ENCODE results near the gene HSPA12B.

The HSPA12B gene

DNA sequence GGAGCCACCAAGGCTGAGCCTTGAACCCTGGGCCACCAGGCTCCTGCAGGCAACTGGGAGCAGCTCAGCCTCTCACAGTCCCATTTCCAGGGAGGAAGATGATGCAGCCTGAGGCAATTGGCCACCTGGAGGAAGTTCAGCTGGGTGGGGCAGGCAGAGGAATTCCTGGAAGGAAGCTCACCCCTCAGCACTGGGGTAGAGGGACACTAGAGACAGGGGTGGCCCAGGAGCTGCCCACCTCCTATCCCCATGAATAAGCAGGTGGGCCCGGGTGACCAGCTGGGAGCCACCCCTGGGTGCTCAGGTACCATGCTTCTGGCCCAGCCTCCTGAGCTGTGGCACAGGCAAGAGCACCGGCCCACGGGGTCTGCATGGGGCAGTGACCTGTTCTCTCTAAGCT, 3.6 kb upstream of the HSPA12B start:
- DNase-seq = no peak

DNA sequence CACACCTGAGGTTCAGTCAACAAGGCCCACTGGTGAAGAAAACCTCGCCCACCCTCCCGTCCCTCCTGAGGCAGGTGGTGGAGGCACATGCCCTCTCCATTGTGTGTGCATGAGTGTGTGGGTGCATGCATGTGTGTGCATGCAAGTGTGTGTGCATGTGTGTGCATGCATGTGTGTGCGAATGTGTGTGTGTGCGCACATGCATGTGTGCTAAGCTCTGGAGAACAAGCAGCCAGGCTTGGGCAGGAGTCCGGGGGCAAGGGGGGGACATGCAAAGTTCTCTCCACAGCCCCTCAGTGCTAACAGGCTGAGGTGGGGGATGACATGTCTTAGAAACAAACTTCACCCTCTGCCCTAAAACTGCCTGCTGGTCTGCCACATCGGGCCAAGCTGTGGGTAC, 3.1 kb upstream of the HSPA12B start:
- DNase-seq = no peak

DNA sequence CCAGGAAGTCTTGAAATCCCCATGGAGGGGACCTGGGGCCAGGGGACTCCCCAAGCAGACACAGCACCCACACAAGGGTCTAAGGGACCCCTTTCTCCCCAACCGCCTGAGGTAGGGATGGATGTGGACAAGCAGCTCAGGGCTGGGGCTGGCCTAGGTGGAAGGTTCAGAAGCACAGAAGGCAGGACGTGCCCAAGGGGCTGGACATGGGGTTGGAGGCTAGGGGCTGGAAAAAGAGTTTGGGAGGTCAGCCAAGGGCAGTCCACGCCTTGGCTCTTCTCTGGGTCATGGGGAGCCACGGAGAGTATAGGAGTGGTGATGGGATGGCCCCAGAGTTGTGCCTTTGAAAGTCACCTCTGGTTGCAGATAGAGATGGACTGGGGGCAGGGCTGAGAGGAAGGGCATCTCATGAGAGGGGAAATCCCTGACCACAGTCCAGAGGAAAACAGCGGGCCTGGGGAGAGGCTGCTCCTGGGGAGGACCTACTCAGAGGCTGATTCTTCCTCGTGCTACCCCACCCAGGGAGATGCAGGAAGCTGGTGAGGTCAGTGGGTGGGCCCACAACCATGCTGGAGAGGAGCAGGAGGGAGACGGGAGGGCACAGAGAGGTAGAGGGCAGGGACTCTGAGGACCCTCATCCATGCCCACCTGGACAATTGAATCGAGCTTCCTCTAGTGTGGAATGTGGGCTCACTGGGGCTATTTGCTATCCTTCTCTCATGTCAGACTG, 2.5 kb upstream of the HSPA12B start:
- no peak for DNase-seq

DNA sequence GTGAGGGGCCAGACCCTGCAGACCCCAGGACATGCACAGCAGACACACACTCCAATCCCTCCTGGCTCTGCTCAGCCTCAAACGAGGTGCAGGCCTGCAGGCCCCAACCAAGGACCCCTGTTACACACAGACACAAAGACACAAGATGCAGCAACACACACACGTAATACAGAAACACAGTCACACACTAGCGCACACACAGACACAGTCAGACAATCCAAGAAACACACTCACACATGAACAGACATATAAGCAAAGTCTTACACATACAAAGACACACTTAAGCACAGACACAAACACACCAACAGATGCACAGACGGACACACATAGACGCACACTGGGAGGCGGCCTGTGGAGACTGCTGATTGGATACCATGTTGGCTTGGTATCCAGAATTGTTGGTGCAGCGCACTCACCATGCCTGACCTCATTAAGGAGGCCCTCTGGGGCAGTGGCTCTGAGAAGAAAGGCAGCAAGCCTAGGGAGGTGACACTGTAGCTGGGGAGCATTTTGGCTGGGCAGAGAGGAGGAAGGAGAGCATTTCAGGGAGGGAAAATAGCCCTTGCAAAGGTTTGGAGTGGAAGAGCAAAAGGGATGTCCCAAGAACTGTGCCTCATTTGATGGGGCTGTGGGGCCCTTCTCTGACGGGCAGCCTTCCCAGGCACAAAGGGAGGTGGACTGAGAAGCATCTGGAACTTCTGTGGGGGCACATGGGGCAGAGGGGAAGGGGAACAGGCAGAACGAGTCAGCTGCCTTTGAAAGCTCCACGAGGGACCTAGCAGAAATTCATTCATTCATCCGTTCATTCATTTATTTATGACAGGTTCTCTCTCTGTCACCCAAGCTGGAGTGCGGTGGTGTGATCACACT, 1.4 kb upstream of the HSPA12B start:
- DNase-seq = no peak

DNA sequence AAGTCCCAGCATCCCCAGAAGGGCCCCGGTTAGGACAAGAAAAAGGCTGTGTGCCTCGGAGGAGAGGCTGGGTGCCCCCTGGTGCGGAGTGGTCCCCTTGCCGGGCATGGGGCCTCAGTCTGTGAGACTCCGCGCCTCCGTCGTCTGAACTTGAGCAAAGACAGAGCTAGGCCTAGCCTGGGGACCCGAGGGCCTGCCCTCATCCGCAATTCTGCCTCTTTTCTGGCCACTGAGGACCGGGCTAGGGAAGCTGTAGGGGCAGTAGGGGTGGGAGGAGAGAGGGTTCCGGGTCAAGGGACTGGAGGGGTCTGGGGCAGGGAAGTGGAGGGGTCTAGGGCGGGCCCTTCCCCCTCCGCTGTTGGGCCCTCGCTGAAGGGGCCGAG, 550 bp upstream of the HSPA12B start:
- no peak for DNase-seq

DNA sequence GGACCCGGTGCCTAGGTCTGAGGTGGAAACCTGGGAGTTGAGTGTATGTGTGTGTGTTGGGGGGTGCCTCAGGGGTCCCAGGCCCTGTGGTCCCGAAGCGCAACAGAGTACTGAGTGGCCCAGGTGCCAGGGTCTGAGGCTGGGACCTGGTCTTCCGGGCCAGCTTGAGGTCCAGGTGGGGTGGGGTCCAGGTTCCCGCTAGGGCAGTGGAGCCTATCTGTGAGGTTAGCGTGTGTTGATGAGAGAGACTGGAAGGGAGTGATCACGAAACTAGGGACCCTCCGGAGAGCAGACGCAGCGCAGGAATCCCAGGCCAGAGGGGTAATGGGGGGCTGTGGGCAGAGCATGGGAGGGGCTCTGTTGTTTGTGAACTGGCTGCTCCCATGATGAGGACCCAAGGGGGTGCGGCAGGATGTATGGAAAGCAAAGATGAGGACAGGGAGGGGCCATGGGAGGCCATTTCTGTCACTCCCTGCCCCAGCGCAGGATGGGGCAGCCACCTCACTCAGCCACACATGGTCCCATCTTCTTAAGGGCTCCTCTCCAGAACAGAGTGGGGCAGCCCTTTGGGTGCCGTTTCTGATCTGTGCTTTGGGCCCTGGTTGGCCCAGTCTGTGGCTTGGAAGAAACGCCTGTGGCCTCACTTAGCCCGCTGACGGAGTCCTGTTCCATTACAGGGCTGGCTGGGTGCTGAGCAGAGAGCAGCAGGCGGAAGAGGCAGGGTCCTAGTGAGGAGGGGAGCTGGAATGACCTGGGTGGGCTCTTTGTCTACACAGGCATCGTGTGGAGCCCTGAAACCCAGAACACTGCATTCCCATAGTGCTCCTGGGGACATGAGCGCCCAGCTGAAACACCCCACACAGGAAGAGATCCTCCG, 872 bp downstream of the HSPA12B start:
- DNase-seq = no peak

DNA sequence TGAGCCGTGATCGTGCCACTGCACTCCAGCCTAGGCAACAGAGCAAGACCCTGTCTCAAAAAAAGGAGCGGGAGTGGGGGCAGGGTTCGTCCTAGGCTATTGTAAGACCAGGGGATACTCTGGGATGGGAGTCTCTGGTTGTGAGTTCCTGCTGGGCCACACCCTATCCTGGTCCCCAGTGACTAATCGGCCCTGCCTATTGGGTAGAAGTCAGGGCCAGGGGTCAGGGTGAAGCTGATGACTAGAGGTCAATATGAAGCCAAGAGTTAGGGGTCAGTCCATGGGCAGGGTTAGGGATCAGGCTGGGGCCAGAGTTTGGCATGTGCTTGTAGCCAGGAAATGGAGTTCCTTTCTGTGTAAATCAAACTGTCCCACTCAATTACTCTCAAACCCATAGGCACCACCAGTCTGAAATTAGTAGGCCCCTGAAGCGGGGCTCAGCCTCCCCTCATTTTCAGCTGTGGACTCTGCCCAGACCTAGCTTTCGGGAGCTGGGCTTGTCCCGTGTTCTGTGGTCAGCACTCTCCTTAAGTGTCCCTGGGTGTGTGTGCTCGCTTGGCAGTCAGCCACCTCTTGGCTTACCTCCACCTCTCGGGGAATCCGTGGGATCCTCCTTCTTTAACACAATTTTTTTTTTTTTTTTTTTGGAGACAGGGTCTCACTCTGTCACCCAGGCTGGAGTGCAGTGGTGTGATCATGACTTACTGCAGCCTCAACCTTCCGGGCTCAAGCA, 1.8 kb downstream of the HSPA12B start:
- DNase-seq = no peak

DNA sequence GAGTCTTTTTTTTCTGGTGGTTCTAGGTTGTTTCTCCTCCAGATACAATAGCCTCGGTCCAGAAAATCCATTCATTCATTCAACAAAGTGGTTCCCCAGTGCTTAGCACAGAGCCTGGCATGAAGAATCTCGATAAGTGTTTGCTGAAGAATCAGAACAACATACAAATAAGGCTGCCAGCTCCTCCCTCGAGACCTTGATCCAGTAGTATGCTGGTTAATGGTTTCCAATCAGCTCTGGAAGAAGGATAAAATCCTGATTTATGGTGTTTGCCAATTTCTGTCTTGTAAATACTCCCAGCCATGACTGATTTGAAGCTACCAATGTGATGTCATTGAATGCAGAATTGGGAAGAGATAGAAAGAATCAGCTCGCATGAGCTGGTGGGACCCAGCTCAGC, 3.3 kb downstream of the HSPA12B start:
- DNase-seq = no peak

DNA sequence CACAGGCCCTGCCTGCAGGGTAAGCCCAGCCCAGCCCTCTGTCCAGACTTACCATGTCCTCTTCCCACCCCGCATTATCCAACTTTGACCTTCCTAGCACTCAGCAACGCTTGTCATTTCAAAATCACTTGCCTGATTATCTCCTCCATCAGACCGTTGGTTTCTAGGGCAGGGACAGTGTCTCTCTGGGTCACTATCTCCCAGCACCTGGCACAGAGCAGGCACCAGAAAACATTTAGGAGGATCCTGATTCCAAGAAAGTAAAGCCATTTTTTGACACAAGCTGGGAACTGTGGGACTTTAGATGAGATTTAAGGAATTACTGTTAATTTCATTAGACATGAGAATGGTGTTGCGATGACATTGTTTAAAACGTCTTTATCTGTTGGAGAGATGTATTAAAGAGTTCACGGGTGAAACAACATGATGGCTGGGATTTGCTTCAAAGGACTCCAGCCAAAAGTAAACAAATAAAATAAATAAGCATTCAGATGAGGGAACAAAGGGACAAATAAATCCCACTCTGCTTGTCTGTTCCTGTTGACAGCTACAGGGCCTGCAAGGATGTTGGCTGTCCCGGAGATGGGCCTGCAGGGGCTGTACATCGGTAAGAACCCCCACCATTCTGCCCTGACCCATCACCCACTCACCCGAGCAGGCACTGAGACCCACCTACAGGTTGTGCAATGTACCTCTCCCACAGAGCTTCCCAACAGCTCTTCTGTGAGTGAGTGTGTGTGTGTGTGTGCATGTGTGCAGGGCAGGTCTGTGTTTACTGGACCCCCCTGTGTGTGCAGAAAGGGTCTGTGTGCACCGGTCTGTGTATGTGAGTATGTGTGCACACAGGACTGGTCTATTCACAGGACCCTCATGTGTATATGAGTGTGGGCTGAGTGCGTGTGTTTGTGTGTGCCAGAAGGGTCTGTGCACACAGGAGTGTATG, 5.9 kb downstream of the HSPA12B start:
- DNase-seq = no peak

DNA sequence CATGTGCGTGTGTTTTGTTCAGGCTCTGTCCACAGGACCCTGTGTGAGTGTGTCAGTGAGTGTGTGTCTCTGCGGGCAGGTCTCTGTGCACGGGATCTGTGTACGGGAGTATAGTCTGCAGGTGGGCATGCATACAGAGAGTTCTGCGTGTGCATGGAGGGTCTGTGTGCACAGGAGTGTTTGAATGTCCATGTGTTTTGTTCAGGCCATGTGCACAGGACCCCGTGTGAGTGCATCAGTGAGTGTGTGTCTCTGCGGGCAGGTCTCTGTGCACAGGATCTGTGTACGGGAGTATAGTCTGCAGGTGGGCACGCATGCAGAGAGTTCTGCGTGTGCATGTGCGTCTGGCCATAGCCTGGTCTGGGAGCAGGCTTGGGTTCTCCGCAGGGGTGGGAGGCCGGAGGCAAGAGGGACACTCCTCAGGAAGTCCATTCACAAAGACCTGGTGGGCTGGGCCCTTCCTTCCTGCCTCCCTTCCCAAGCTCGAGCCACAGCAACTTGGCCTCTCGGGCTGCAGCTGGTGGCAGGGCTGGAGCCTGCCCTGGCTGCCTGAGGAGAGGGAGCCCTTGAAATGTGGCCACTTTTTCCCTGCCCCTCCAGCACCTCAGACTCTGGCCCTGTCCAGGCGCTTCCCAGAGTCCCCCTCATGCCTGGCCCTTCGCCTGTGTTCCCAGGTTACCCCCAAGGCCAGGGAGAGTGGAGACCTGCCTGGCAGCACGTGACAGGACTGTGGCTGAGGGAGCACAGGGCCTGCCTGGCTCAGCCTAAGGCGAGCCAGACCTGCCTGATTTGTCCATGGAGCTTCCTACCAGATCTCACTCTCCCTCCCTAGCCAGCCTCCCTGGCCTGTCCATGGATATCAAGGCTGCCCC, 6.8 kb downstream of the HSPA12B start:
- DNase-seq = no peak

DNA sequence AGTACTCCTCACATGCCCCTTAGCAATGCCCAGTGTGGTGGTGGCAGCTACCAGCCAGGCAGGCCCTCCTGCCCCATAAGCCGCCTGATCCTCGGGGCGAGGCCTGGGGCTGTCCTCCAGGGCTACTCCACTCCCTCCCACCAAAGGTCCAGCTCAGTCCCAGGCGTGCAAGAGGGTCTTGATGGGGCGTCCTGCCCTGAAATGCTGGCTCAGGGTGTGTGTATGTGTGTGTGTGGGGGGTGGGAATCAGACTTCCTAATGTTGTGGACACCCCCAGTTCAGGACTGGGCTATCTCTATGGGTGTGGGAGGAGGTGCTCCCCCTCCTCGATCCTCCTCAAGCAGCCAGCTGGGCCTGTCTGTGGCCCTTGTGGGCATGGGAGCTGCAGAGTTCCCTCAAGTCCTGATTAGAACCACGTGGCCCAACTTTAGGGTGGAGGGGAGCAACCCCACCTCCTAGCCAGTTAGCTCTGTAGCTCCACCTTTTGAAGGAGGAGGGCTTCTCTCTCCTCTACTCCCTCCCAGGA, 7.5 kb downstream of the HSPA12B start:
- DNase-seq = no peak

DNA sequence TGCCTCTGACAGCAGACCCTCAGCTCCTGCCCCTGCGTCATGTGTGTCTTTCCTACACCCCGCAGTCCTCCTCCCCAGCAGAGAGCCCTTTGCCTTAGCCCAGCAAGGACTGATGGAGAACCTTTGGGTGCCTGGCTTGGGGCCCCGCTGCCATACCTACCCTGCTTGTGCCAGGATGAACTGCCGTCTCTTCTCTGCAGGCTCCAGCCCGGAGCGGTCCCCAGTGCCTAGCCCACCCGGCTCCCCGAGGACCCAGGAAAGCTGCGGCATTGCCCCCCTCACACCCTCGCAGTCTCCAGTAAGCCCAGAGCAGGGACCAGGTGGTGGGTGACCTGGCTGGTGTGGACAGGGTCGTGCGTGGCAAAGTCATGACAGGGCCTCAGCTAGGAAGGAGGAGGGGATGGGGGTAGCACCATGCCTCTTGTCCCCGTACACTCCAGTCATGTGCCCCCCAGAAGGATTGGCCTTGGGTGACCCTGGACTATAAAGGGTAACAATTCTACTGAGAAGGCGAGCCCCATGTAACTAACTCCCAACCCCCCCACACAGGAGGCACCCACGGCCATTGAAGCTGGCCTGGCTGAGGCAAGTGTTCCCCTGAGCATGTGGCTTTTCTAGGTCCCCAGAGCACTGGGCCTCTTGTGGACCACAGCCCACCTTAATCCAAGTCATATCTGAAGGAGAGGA, 8.3 kb downstream of the HSPA12B start:
- no peak for DNase-seq

DNA sequence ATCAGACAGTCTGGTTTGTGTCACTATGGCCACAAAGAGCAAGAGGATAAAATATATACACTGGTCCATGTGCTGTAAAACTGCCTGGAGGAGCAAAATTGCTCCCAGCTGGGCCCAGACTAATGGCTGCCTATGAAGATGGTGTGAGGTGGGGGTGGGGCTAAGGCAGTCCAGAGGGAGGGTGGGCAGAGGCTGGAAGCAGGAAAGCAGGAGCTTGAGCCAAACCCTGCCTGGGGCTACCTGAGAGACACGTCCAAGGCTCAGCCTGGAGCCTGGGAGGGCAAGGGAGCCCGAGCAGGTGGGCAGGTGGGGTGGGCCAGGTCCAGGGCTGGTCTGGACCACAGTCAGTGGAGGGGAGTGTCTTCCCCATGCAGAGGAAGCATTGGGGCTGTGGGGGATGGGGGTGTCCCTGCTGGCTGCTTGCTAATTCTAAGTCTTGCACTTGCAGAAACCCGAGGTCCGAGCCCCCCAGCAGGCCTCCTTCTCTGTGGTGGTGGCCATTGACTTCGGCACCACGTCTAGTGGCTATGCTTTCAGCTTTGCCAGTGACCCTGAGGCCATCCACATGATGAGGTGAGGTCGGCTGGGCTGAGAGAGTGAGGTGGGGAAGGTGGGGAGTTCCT, 9.5 kb downstream of the HSPA12B start:
- no peak for DNase-seq

DNA sequence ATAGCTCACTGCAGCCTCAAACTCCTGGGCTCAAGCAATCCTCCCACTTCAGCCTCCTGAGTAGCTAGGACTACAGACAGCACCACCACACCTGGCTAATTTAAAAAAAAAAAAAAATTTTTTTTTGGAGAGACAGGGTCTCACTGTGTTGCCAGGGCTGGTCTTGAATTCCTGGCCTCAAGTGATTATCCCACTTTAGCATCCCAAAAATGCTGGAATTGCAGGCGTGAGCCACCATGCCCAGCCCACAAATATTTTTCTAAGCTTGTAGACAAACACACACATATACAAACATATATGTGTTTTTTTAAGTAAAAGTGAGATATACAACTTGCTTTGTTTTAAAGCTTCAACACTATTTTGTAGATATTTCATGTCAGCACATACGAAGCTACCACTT, 10.8 kb downstream of the HSPA12B start:
- DNase-seq = no peak

DNA sequence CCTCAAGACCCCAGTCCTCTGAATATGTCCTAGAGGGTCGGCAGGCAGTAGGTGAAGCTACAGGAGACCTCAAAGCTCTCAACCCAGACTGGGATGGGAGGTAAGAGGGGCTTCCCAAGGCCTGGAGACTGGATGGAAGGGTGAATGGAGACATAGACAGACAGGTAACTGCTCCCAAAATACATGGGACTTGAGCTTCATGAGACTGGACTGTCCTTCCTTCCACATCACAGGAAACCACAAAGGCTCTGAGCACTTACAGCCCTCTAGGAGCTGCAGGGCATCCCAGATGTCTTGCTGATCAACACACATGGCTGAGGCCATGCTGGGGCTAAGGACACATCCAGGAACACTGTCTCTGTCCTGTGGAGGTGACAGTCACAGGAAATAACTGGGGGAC, 11.6 kb downstream of the HSPA12B start:
- no peak for DNase-seq

DNA sequence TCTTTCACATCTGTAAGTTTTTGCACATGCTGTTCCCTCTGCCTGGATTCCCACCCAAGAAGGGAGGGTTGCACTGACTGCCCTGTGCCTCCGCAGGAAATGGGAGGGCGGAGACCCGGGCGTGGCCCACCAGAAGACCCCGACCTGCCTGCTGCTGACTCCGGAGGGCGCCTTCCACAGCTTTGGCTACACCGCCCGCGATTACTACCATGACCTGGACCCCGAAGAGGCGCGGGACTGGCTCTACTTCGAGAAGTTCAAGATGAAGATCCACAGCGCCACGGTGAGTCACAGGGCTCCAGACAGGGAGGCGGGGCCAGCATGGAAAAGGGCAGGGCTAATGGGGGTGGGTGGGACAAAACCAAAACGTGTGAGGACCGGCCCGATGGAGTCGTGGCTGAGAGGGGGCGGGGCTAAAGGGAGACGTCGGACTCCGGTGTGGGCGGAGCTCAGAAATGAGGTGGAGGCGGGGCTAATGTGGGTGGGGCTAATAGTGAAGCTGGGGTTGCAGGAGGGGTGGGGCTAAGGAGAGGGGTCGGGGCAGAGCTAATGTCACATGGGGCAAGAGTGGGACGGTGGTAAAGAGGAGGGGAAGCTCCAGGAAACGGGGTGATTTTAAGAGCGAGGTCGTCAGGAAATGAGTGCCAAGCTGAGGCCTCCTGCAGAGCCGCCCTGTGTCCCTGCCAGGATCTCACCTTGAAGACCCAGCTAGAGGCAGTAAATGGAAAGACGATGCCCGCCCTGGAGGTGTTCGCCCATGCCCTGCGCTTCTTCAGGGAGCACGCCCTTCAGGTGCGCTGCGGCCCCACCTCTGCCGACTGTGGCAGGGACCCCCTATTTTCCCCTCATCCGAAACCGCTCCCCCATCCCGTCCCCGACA, 12.6 kb downstream of the HSPA12B start:
- DNase-seq = no peak

DNA sequence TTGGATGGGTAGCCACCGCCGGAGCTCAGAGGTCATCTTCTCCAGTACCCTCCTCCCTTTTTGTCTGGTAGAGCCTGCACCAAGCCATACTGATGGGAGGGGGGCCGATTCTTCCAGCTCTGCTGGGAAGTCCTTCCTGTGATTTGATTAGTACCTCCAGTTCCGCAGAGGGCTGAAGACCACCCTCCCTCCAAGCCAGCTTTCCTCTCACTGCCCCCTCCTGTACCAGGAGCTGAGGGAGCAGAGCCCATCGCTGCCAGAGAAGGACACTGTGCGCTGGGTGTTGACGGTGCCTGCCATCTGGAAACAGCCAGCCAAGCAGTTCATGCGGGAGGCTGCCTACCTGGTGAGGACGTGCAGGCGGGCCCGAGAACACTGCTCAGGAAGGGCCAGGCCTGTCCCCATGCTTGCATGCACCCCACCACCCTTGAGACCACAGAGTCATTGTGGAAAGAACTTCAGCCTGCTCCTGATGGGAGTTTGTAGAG, 13.2 kb downstream of the HSPA12B start:
- no peak for DNase-seq

Data from right kidney (tissue), 1 donor.